ENCODE measurements around the gene RFX4. TPM values are rescaled to one million over a fixed set of nuclear protein-coding genes. Genes with fewer than 3 reads are reported as not detected.
"Not testable (repeated sequence)": the region's sequence is repeated elsewhere in the genome, so short reads cannot be mapped to it uniquely, and the experiment has no call there.

Gene RFX4
- total RNA-seq, 4 donors from 2014 or later: not detected

DNA sequence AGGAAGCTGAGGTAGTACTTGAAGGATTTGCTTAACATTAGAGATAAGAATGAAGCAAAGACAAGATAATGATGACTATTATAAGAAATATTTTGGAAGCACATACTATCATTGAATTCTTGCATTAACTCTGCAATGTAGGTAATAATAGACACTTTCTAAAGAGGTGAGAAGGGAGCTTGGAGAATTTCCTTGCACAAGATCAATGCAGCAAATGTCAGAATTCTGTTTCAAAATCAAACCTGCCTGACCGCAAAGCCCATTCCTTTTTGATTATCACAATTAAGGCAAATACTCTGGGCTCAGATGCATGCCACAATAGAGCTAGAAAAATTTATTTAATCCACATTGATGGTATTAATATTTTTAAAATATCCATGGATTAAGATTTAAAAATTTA lies 141.3 kb downstream of the RFX4 start:
- Histone ChIP-seq H3K4me3 (no peak overlapping the region), H3K4me1 (no peaks in the 10 kb centered on the region), H3K36me3 (no peaks in the 10 kb centered on the region), H3K27me3 (no peaks in the 10 kb centered on the region), H3K27ac (replicated peaks in 1 of 4) (no peak overlapping the region), H3K9me3 (no peaks in the 10 kb centered on the region)
- DNase-seq (ENCODE audit: extremely low spot score): no peak
- whole genome bisulfite sequencing: 97% methylated on average over 1 of the region's 1 CpG
- intact Hi-C loops (cut with DNase I): no loop called here
- TF ChIP-seq POLR2AphosphoS5 (IDR thresholded peaks at IDR 0.05): no peak
- TF ChIP-seq POLR2A (IDR thresholded peaks at IDR 0.05; ENCODE audit: low read depth): no peak
- TF ChIP-seq EP300 (IDR thresholded peaks at IDR 0.05): no peak
- no peak for TF ChIP-seq CTCF (IDR thresholded peaks at IDR 0.05)

GRCh38 chr12:106724934-106725333 lies 142.1 kb downstream of the RFX4 start:
- Histone ChIP-seq H3K36me3 (no peaks in the 10 kb centered on the region), H3K27ac (replicated peaks in 1 of 4) (no peak overlapping the region), H3K4me1 (no peaks in the 10 kb centered on the region), H3K27me3 (no peaks in the 10 kb centered on the region), H3K4me3 (no peak overlapping the region), H3K9me3 (no peaks in the 10 kb centered on the region)
- DNase-seq (ENCODE audit: extremely low spot score): no peak
- intact Hi-C loops (cut with DNase I): no loop called here
- 93% methylated on average over 6 of the region's 6 CpGs for WGBS
- TF ChIP-seq CTCF (IDR thresholded peaks at IDR 0.05) (no peak), POLR2A (IDR thresholded peaks at IDR 0.05; ENCODE audit: low read depth) (no peak), POLR2AphosphoS5 (IDR thresholded peaks at IDR 0.05) (no peak), EP300 (IDR thresholded peaks at IDR 0.05) (no peak)

DNA sequence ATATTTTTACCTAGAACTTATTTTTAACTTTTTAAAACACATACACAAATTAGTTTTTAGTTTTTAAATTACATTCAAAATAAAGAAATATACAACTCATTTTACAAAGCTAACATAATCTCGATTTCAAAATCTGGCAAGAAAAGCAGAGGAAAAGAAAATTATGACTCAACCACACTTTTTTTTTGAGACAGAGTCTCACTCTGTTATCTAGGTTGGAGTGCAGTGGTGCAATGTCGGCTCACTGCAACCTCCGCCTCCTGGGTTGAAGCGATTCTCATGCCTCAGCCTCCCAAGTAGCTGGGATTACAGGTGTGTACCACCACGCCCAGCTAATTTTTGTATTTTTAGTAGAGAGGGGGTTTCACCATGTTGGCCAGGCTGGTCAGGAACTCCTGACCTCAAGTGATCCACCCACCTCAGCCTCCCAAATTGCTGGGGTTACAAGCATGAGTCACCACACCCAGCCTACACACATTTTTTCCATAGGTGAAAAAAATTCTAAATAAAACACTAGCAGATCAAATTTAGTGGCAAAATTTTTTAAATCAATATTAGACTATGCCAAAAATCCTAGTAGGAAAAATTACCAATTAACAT lies 143.9 kb downstream of the RFX4 start:
- WGBS: 90% methylated on average over 5 of the region's 5 CpGs
- H3K27me3 ChIP-seq; intact Hi-C loops (cut with DNase I); DNase-seq (ENCODE audit: extremely low spot score); H3K36me3 ChIP-seq; H3K9me3 ChIP-seq; H3K27ac ChIP-seq (replicated peaks in 1 of 4); H3K4me3 ChIP-seq; H3K4me1 ChIP-seq: not testable (repeated sequence)

DNA sequence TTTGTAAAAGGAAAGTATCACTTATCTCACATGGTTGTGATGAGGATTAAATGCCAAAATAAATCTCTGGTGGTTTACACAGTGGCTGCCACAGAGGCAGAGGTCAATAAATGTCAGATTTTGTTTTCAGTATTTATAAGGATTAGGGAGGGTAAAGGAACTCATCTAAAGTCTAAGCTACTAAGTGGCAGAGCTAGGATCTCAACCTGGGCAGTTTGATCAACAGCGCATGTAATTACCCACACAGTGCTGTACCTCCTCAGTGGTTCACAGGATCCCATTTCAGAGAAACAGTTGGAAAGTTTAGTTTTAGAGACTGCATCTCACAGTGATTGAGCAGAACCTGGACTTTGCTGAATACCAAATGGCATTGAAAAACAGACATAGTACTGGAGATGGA lies 146.8 kb downstream of the RFX4 start:
- H3K27me3 ChIP-seq: no peaks in the 10 kb centered on the region
- no peak overlapping the region for H3K4me3 ChIP-seq
- no peaks in the 10 kb centered on the region for H3K9me3 ChIP-seq
- H3K27ac ChIP-seq (replicated peaks in 1 of 4): no peak overlapping the region
- no peak for DNase-seq (ENCODE audit: extremely low spot score)
- 100% methylated on average over 1 of the region's 1 CpG for WGBS
- no peaks in the 10 kb centered on the region for H3K4me1 ChIP-seq
- TF ChIP-seq POLR2AphosphoS5 (IDR thresholded peaks at IDR 0.05) (no peak), CTCF (IDR thresholded peaks at IDR 0.05) (no peak), POLR2A (IDR thresholded peaks at IDR 0.05; ENCODE audit: low read depth) (no peak), EP300 (IDR thresholded peaks at IDR 0.05) (no peak)
- intact Hi-C loops (cut with DNase I): no loop called here
- no peaks in the 10 kb centered on the region for H3K36me3 ChIP-seq

- WGBS: 88% methylated on average over 5 of the region's 5 CpGs
Measured at GRCh38 chr12:106732890-106733289, 150.1 kb downstream of the RFX4 start.

More at GRCh38 chr12:106732890-106733289, 150.1 kb downstream of the RFX4 start:
- intact Hi-C loops (cut with DNase I): no loop called here
- no peak overlapping the region for H3K27ac ChIP-seq (replicated peaks in 1 of 4)
- no peaks in the 10 kb centered on the region for H3K36me3 ChIP-seq
- H3K27me3 ChIP-seq: no peaks in the 10 kb centered on the region
- no peaks in the 10 kb centered on the region for H3K9me3 ChIP-seq
- no peaks in the 10 kb centered on the region for H3K4me1 ChIP-seq
- H3K4me3 ChIP-seq: no peak overlapping the region
- no peak for DNase-seq (ENCODE audit: extremely low spot score)
- TF ChIP-seq CTCF (IDR thresholded peaks at IDR 0.05) (no peak), POLR2AphosphoS5 (IDR thresholded peaks at IDR 0.05) (no peak), EP300 (IDR thresholded peaks at IDR 0.05) (no peak), POLR2A (IDR thresholded peaks at IDR 0.05; ENCODE audit: low read depth) (no peak)
